Measurements from ENCODE around the gene EXOC4.

Gene EXOC4

GRCh38 chr7:133682364-133683181 is 429.7 kb downstream of the EXOC4 start:
- DNase-seq: peak; percentile 18

GRCh38 chr7:133683182-133683454 is 430.2 kb downstream of the EXOC4 start:
- no peak for DNase-seq

DNA sequence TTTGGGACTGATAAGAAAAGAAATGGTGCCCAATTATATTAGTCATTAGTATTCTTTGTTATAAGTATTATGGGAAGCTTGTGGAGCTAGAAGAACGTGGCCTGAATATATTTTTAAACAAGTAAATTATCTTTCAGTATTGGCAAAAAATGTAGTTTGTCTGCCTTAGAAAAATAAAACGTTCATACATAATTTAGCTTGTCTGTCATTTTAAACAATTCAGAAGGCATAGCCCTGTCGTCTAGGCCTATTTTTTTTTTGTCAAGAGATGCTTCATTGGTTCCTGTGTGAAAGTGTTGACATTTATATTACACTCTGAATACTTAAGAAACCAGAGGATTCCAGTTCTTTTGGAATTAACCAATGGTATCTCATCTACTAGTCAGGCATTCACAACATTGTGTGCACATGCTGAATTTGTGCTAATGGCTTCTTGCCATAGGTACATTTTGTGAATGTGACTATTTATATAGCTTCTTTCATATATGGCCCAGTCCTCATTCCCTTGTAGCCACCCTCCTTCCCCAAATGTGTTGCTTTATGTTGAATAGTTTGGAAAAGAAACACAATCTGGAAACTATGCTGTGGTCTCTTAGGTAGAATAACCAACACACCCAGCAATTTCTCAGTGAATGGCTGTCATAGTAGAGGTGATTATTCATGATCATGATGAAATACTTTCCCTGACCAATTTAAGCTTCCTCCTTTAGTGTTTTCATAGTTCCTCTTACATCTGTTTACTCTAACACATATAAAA is 435.8 kb downstream of the EXOC4 start:
- DNase-seq: peak; percentile 13

DNA sequence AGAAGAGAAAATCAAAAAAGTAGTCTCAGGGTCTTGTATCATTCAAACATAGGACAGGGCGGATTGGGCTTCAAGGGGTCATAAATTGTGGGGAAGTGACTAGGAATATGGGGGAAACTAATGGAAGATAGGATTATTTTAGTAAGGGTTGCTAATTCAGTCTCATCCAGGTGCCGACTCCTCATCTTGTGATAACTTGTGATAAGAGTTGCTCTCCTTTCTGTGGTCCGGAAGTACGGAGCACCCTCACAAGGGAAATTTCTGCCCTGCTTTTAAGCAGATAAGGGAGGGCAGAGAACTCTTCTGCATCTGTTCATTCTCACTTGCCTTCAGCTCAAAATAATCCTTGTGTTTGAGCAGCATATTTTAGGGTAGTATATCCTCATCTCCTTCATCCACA is 437.9 kb downstream of the EXOC4 start:
- DNase-seq: no peak

DNA sequence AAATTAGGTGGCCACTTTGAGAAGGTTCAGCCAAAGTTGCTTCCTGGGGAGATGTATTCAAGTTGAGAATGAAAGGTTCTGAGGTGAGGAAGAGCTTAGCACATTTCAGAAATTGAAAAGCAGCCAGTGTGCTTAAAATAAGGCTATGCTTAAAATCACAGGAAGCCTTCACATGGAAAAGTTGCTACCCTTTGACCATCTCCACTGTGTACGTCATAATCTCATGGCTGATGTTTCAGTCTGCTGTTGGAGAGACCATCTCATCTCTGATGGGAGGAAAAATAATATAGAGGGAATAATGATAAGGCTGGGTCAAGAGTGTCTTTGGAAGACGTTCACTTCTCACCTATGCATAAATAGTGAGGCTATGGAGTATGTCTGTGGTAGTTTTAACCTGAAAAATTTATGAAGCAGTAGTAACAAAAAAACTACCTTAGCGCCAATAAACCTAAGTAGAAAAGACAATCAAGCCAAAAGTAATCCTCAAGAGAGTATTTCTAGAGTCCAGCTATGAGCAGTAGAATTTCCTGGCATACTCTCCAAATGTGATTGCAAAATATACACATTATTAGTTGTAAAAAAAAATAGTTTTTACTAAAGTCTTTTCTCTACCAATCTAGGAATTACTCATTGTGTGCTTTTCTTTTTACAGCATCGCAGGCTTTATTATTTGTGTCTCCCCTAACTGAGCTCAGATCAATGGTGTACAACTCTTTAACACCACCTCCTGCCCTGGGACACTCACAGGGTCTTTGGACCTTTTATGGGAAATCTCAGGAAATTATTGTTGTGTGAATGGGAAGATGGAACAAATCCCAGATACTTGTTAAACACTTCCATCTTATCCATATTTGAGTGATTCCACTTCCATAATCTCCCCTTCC is 439.1 kb downstream of the EXOC4 start:
- no peak for DNase-seq

GRCh38 chr7:133693281-133693680 is 440.4 kb downstream of the EXOC4 start:
- no peak for DNase-seq

GRCh38 chr7:133696056-133696455 is 443.2 kb downstream of the EXOC4 start:
- peak; percentile 5 for DNase-seq

- no peak for DNase-seq
Measured at GRCh38 chr7:133697585-133697984, 444.7 kb downstream of the EXOC4 start.

GRCh38 chr7:133698127-133698526 is 445.2 kb downstream of the EXOC4 start:
- DNase-seq: no peak

DNA sequence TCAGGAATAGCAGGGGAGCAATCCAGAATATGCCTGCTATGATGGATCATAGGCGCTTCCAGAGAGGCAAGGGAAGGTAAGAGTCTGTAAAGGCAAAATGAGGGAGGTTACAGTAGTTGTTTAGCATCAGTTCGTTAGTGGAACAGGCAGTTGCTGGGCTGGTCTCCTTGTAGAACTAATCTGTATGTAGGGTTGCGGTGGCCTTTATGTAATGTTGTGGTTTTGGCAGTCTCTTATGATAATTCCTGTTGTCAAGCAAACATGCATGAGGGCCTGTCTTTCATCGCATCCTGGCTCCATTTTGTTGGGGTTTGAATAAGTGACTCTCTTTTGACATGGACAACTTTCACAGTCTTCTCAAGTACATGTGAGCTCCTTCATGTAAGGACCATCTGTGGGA is 446.5 kb downstream of the EXOC4 start:
- no peak for DNase-seq

DNA sequence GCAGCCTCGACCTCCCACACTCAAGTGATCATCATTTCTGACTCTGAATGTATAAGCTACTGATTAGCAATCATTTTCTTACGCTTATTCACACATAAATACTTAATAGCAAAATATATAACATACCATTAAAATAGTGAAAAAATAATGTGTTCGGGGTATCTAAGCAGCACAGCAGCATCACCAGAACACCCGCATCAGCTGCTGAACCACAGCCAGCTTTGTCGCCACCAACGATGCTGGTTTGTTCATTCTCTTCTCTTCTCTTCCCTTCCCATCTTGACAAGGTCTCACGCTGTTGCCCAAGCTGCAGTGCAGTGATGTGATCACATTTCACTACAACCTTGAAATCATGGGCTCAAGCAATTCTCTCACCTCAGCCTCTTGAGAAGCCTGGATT is 449.2 kb downstream of the EXOC4 start:
- DNase-seq: peak; percentile 12

DNA sequence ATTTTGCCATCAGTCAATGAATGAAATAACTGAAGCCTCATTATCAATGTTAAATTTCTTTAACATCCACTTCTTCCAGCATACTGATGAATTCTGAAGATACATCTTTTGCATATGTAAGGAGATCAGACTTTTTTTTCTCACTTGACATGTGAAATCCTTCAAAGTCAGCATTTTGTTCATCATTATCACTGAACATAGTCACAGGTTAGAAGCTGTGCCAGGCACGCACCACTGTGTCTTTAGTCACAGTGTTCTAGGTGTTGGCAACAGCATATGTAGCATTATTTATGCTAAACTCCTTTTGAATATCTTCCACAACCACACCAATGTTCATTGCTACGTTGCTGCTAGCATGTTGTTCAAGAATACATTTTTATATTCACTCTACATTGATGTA is 450.1 kb downstream of the EXOC4 start:
- DNase-seq: no peak

DNA sequence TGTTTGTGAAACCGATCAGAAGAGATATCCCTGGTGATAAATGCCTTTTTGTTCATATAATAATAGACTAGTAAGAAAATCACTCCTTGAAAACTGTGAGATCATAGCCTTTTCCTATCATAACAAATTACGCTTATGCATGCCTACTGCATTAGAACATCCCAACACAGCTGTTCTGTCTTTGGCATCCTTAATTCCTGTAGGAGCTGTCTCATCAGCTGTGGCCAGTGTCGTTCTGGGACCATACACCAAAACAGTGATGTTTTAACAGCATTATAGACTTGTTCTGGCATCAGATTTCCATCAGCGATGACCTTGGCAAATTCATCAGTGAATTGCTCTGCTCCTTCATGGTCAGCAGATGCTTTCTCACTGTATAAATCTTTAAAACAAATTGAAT is 450.7 kb downstream of the EXOC4 start:
- DNase-seq: no peak

GRCh38 chr7:133704453-133704852 is 451.6 kb downstream of the EXOC4 start:
- no peak for DNase-seq

DNA sequence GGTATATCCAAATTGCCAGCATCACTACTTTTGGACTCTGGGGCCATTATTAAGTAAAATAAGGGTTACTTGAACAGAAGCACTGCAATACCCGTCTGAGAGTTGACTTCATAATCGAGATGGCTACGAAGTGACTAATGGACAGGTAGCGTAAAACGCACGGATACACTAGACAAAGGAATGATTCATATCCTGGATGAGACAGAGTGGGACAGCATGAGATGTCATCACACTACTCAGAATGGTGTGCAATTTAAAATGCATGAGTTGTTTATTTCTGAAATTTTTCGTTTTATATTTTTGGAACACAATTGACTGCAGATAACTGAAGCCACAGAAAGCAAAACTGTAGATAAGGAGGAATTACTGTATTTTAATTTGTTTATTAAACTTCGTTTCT is 452.7 kb downstream of the EXOC4 start:
- no peak for DNase-seq

DNA sequence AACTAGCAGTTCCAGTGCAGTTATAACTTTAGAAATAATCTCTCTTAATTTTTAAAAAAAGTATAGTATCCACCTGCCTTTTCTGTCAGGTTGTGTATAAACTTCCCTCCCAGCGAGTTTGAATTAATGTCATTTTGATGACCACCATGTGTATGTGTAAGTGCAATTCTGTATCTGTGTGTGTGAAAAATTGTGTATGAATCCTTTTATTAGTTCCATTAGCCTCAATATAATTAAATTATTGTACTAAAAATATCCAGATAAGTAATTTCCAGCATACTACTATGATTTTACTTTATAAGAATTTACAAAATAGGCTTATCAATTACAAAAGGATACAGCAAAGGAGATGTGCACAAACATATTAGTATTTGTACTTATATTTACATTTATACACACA is 453.1 kb downstream of the EXOC4 start:
- no peak for DNase-seq

DNA sequence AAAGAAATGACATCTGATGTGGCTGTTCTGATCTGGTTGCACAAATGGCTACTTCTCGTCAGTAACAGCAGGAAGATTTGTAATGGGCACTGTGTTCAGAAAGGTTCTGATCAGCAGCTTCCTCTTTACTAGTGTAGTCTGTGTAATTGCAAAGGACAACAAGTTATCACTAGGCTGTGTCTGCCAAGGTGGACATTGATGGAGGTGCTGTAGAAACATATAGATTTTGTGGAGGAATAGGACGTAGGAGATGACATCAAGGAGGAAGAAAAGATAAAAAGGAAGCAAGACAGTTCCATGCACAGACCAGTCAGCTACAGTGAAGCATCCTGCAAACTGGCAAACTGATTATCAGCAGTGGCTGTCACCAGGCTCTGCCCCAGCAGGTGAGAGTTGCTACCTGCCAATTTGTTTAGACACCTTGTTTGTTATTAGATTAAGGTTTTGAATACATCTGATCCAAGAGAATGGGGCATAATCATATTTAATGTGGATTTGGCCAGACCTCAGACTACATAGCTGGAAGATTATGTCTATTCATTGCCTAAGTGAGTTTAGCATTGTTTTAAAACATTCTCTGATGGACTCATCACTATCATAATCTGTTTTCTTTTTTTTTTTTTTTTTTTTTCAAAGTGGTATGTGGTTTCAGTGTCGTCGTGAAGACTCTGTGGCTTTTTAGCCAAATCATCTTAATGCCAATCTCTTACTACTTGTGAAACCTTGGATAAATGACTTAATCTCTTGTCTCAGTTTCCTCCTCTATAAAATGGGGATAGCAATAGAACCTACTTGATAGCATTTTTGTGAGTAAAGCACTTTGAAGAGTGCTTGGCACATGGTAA is 456.4 kb downstream of the EXOC4 start:
- no peak for DNase-seq

GRCh38 chr7:133712544-133712943 is 459.7 kb downstream of the EXOC4 start:
- no peak for DNase-seq

DNA sequence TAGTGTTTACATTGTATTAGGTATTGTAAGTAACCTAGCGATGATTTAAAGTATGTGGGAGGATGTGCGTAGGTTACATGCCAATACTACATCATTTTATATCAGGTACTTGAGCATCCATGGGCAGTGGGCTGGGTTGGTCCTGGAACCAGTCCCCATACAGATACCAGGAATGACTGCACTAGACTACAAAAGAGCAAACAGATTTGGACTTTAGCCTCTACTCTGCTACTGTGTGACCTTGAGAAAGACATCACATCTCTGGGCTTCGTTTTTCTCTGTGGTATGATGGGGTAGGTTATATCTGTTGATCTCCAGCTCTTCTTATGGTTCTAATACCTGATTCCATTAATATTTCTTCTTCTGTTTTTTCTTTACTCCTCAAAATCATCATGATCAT is 461.8 kb downstream of the EXOC4 start:
- no peak for DNase-seq

DNA sequence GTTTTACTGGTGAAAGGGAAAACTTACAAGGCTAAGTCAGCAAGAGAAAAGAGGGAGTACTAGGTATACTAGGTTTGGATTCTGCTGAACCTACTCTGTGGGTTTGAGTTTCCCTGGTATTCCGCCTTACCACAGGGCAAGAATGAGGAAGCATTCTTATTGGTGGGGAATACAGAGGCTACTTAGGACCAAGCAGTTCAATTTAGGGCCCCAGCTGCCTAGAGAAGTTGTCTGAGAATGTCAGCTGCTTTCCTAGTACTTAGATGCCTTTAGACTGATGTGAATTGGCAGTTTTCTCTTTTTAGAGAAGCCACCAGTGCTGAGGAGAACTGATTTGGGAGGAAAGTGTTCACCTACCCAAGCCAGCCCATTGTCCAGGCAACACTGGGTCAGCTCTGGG is 465.3 kb downstream of the EXOC4 start:
- no peak for DNase-seq

DNA sequence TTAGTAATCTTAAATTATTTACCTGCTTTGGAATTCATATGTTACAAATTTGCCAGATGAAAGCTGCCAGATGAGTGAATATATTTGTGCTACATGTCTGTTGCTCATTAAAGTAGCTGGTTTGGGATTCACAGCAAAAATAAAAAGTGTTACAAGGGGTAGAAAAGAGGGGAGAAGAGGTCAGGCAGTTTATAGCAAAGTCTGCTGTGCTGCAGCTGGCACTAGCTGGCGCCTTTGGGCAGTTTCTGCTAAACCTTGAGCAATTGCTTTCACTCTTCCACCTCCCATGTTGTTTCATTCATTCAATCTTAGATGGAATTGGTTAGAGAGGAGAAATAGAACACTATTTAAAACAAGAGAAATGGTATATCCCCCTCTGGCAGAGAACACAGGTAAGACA is 470.2 kb downstream of the EXOC4 start:
- DNase-seq: no peak

DNA sequence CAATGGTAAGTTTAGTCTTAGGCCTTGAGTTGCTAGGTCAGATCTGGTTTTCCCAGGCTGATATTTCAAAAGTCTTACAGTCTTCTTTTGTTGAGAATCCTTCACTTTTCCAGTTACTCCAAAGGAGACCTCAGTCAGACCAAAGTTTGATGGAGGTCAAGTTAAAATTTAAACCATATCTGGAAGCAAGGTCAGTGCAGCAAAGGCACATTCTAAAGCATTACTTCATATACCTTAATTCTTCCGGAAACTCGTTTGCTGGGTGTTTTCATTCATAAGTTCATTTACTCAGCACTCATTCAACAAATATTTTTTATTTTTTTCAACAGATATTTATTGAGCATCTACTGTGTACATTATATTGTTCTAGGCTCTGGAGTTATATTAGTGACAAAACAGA is 471.3 kb downstream of the EXOC4 start:
- no peak for DNase-seq

DNA sequence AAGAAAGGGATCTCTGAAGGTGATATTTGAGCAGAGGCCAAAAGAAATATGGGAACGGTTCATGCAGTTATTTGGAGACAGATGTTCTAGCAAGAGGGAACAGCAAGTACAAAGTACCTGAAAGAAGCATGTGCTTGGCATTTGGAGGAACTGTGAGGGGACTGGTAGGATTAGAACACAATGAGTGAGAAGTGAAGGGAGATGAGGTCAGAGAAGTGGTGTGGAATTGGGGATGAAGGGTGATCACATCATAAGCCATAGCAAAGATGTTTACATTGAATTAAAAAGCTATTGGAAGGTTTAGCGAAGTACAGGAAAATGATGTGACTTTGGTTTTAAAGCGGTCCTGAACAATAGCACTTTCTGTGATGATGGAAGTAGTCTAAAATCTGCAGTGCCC is 471.8 kb downstream of the EXOC4 start:
- DNase-seq: peak; percentile 30
